Mucosa of gallbladder (tissue), 1 donor: ENCODE data around the gene CDK5R1. TPM values are rescaled to one million over a fixed set of nuclear protein-coding genes. Genes with fewer than 3 reads are reported as not detected.
"Not testable (repeated sequence)": the region's sequence is repeated elsewhere in the genome, so short reads cannot be mapped to it uniquely, and the experiment has no call there.

Experiments
- DNase-seq: peaks from one replicate; pipeline ENCODE4 v3.0.0-alpha.2; 2020; ENCODE audit warnings: low spot score
- total RNA-seq: library from RNA; stranded (reverse); gene quantifications from one replicate; pipeline ENCODE4 v1.2.1, GENCODE V29; 2021
- donor health status: DM: no; HTN: no; CAD: no.

Gene CDK5R1
- total RNA-seq, 1 donor from 2014 or later: 2.0 TPM

DNA sequence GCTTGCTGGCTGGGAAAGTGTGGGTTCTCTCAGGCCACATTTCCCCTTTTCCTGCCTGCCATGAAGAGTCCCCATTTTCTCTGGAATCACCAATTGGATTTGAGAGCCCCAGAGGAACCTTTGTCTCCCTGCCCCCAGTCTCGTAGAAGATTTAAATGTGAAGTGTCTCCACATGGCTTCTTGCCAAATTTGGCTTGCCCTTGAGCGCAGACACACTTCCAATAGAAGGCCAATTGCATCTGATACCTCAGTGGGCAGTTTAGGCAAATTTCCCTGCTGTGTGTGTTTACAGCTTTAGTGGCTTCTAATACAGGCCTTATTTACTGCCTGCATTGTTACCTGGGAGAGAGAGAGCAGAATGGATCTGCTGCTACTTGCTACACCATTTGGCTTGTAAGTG is 29.7 kb downstream of the CDK5R1 start:
- DNase-seq: no peak

GRCh38 chr17:32516940-32517701 is 30.3 kb downstream of the CDK5R1 start:
- no peak for DNase-seq

- DNase-seq: no peak
Observed at GRCh38 chr17:32517982-32518381, 31.2 kb downstream of the CDK5R1 start.

DNA sequence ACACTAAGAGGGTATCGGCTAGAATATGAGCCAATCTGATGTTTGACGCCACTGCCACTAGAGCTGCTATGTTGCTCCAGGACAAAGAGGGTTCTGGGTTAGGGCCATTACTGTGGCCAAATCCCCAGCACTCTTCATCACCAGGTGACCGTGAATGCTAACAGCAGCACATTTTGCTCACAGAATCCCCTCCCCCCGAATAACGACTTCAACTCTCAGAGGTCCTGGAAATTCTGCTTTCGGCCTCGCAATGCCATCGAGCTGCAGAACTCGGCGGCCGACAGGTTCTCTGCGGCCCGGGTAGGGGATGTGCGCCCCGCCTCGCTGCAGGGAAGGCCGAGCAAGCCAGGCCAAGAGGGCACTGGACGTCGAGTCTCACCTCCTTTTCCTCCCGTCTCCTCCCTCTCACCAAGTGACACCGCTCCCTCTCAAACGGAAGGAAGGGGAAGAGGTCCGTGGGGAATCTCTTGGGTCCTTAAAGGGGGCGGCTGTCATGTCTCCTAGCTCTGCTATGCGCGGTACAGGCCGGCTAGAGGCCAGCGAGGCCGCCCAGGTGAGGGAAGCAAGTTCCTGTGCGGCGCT is 31.9 kb downstream of the CDK5R1 start:
- no peak for DNase-seq

- DNase-seq: no peak
Observed at GRCh38 chr17:32519228-32520103, 32.7 kb downstream of the CDK5R1 start.

DNA sequence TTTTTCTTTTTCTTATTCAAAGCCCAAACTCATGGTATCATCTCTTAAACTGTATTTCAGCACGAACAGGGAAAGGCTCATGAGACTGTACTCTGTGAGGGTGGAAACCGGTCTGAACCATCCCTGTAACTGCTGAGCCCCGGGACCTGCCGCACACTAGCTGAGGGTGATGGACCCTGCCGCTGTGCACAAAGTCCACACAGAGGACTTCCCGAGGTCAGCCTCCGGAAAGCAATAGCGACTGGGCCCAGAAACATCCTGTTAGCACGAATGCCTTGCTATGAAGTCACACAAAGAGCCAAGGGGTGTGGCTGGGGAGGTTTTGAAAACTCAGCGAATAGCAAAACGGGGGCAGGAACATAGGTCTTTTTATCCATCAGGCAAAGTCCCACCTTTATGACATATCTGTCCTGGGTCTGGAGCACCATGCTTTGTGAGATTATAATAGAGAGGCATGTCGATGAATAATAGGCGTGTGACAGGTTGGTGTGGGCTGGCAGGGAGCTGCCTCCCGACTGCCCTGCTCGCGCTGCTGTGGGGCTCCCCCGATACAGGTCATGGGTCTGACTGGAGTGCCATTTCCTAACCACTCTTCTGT is 33.4 kb downstream of the CDK5R1 start:
- peak; percentile 62 for DNase-seq

DNA sequence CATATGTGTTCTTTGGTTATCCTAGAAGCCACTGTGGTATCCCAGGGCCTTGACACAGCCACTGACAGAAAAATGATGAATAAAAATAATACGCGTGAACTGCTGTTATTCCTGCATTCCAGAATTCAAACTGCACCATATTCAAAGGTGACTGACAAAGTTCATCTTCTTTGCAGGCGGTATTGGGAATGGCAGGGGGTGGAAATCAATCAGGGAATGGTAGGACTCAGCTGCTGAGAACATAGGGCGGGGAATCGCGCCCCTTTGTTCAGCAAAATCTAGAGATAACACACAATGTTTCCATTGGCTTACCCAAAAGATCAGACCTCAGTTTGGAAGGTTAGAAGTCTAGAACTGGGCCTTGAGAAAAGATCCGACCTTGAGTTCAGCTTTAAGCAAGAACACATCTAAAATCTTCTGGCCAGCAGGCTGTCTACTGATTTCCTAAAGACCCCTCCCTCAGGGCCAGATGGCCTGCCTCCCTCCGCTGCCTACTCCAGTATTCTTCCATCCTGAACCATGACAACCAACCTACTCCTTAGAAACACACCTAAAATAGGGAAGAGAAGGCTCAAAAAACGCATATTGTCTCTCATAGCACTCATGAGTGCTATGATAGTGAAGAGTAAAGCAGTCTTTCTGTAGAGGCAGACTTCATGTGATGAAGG is 34.1 kb downstream of the CDK5R1 start:
- DNase-seq: no peak

DNA sequence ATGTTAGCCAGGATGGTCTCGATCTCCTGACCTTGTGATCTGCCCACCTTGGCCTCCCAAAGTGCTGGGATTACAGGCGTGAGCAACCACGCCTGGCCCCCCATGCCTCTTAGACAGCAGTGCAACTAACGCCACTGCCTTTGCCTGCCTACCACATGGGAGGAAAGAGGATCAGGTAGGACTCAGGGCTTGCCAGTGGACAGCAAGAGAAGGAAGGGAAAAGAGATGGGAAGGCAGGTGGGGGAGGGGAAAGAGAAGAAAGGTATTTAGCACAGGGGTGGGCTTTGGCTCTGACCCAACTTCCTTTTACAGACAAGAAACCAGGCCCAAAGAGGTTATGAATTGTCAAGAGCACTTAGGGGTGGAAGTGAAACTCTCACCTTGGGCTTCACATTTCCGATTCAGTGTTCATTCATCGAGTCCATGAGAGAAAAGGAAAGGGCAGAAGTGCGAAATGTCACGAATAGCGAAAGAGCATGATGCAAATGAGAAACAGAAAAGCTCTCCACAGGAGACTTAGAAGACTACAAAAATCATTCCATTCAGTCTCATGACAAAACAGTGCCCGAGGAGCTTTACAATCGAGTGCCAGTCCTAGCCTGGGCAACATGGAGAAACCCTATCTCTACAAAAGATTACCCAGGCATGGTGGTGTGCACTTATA is 36.4 kb downstream of the CDK5R1 start:
- no peak for DNase-seq

GRCh38 chr17:32523827-32524552 is 37.2 kb downstream of the CDK5R1 start:
- DNase-seq: no peak

GRCh38 chr17:32524553-32524880 is 37.7 kb downstream of the CDK5R1 start:
- DNase-seq: not testable (repeated sequence)

GRCh38 chr17:32525122-32525521 is 38.3 kb downstream of the CDK5R1 start:
- DNase-seq: no peak

DNA sequence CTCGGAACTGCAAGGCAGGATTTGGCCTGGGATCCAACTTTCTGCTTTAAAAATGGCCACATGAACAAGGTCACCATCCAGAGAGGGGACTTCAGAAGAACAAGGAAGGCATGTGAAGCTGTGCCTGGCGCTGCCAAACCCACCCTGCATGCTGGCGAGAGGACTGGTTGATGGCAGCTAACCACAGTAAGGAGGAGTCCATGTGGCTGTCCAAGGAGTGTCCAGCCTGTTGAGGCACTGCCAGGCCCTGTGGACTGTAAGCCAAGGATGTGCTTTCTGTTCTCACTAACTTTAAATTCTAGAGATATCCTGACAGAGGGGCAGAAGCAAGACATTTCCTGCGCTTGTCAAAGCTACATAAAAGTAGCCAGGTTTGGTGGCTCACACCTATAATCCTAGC is 40.4 kb downstream of the CDK5R1 start:
- no peak for DNase-seq

DNA sequence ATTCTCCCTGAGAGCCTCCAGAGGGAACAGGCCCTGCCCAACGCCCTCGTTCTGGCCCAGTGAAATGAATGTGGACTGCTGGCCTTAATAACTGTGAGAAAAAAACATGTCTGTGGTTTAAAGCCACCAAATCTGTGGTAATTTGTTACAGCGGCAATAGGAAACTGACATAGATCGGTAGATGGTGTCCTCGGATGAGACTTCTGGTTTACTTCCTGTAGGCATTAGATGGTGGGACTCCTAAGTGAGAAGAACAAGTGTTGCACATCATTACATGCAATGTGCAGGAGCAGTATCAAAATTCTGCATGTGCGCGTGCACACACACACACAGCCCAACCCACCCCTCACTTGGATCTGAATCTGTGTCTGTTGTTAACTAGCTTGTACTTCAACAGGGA is 42.0 kb downstream of the CDK5R1 start:
- no peak for DNase-seq

GRCh38 chr17:32529604-32530003 is 42.8 kb downstream of the CDK5R1 start:
- DNase-seq: no peak

DNA sequence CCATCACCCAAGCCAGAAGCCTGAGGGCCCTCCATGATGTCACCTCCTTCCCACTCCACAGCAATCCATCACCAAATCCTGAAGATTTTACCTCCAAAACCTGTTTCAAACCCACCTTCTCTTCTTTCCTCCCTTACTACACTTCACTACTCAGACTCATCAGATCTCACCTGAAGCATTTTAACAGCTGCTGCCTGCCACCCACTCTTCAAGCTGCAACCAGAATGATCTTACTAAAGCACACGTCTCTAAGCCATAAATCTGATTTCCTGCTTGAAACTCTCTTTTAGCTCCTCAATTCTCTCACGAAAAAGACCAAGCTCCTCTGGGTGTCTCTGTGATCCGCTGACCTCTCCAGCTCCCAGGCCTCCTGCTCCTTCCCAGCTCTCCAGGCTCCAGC is 46.5 kb downstream of the CDK5R1 start:
- DNase-seq: no peak

GRCh38 chr17:32536736-32537643 is 50.2 kb downstream of the CDK5R1 start:
- DNase-seq: no peak
